PC-3 (cell line): ENCODE results near the gene LY6G5C.

Source experiments
- CTCF ChIP-seq: fragments of 300-600 bp; sonication (generic); conservative IDR thresholded peaks from 2 replicates; pipeline ENCODE4 v1.5.1; 2017; ENCODE audit warnings: antibody characterized with exemption, low read depth, mild to moderate bottlenecking, low read length
- EZH2 ChIP-seq: fragments of 300-600 bp; sonication (generic); IDR thresholded peaks from one replicate; pipeline ENCODE4 v1.6.1; 2017; ENCODE audit warnings: antibody characterized with exemption, mild to moderate bottlenecking, low read length; ENCODE audit not compliant: unreplicated experiment
- EZH2phosphoT487 ChIP-seq: fragments of 300-600 bp; sonication (generic); IDR thresholded peaks from 2 replicates; pipeline ENCODE4 v1.6.1; 2018; ENCODE audit warnings: mild to moderate bottlenecking, antibody characterized with exemption, low read length, borderline replicate concordance

GRCh38 chr6:31630177-31630934 is 50.5 kb downstream of the LY6G5C start:
- TF ChIP-seq CTCF = no peak
- TF ChIP-seq EZH2phosphoT487 = no peak
- TF ChIP-seq EZH2 = no peak
